Ureter (tissue), 1 donor: ENCODE results near the gene PIBF1. TPM values are rescaled to one million over a fixed set of nuclear protein-coding genes. Genes with fewer than 3 reads are reported as not detected.
"Not testable (repeated sequence)": the region's sequence is repeated elsewhere in the genome, so short reads cannot be mapped to it uniquely, and the experiment has no call there.

ENCODE experiments used
- DNase-seq: peaks from one replicate; pipeline ENCODE4 v3.0.0-alpha.2; 2020; ENCODE audit warnings: low spot score
- total RNA-seq: library from RNA; stranded (reverse); gene quantifications from one replicate; pipeline ENCODE4 v1.2.4, GENCODE V29; 2023
- donor health status: DM: yes; HTN: yes; CAD: no.

PIBF1 gene
- total RNA-seq, 1 donor from 2014 or later, result 36.4 TPM

DNA sequence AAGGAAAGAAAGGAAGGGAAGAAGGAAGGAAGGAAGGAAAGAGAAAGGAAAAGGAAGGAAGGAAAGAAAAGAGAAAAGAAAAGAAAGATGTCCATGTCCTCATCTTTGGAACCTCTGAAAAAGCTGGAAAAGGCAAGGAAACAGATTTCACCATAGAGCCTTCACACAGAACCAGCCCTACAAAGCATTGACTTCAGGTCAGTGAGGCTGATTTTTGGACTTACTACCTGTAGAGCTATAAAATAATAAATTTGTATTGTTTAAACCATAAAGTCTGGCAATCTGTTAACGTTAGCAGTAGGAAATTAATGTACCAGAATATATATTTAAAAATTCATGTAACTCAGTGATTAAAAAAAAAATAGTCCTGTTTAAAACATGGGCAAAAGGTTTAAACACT lies 130.0 kb downstream of the PIBF1 start:
- no peak for DNase-seq

DNA sequence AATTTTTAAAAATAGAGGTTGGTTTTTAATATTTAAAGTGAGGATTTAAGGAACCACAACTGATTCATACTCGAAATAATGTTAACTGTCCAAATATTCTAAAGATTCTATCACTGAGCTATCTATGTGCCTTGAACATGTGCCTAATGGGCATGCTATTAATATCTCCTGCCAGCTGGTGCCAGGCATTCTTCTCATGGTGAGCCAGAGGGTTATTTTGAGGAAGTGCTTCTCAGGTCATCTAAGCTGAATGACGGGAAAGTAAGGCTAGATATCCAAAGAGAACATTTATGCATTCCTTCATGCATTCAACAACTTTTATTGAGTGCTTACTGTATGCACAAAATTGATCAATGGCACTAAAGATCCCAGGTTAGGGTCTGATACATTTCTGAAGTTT lies 138.2 kb downstream of the PIBF1 start:
- no peak for DNase-seq

DNA sequence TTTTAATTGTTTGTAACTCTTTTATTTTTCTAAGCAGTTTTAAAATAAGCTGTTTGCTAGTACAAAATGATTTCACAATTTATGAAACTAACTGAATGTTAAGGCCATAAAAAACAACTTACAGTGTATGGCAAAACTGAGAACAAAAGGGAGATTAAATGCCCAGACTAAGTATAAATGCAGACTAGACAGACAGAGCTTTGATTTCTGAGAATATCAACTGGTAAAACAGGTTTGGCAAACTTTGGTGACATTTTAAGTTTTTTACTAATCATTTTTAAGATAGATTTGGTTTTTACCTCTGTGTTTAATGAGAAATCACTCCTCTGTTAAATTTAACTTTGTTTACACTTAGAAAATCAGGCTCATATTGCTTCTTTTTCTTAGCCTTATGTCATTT lies 149.4 kb downstream of the PIBF1 start:
- DNase-seq, result no peak

DNA sequence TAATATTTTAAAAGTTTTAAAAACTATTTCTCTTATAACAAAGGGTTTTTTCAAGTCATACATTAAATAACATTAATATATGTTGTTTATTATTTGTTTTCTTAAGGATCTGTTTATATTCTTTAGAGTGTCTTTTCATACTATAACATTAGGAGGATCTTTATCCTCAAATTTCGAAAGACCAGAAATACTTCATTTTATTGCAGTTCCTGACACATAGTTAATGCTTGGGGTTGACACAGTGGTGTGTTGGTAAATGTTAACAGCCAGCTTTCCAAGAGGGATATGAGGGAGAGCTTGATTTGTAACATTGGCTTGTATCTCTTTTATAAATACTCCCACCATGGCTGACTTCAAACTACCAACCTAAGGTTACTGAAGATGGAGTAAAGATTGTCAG lies 150.3 kb downstream of the PIBF1 start:
- no peak for DNase-seq

DNA sequence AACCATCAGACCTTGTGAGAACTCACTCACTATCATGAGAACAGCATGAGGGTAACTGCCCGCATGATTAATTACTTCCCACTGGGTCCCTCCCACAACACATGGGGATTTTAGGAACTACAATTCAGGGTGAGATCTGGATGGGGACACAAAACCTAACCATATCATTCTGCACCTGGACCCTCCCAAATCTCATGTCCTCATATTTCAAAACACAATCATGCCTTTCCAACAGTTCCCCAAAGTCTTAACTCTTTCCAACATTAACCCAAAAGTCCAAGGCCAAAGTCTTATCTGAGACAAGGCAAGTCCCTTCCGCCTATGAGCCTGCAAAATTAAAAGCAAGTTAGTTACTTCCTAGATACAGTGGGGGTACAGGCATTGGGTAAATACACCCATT lies 164.3 kb downstream of the PIBF1 start:
- DNase-seq, result not testable (repeated sequence)

DNA sequence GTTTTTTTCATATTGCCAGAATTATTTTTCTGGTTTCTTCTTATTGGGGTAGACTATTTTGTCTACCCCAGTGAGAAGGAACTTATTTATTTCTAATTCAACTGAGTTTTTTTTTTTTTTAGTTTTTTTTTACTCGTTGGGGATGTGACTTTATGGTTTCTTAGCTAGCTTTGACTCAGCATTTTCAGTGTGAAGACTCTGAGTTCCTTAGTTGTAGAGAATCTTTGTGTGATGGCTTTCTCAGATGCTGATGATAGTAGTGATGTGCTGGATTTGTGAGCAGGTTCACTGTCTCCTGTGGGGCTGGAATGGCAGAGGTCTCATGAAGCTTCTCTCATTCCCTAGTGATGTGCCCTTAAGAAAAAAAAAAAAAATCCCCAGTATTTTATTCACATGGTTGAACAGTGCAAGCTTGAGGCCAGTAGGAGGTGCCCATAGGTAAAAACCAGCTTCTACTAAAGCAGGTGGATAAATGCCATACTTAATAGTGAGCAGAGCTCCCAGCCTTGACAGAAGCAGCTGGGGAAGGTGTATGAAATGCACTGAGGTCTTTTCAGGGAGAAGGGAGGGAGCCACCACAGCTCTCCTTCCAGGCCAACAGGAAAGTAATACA lies 170.7 kb downstream of the PIBF1 start:
- DNase-seq, result no peak

DNA sequence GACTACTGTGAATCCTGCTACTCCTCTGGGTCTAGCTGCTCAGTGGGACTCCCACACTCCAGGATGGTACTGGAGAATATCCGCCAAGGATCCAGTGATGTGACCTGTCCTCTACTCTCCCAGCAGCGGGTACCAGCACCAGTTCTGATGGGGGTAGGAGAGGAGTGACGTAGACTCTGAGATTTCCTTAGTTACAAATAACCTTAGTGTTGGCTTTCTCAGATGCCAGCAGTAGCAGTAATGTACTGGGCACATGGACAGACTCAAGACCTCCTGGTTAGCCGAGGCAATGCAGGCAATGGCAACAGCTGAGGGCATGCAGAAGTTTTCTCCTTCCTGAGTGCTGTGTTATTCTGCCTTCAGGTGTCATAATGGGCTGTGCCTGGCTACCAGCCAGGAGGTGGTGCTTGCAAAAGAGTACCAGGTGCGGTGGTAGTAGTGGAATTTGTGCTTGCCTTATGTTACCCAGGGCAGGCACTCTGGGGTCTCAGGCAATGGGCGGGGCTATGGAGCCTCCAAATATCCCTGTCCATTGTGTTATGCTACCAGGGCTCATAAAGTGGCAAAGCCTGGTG lies 171.5 kb downstream of the PIBF1 start:
- DNase-seq, result peak; percentile 51

DNA sequence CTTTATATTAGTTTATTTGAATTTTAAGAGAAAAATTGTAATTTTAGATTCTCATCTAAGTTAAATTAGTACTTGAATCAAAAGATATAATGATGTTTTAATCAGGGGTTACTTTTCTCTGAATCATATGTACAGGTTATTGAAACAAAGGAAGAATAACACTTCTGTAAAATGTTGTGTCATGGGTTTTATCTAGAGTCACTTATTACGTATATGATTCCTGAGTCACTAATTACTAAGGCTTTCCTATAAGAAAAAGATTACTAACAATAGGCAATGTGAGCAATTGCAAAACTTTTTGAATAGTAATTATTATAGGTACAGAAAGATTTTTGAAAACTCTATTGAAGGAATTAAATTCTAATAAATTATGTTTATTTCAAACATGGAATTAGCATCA lies 177.7 kb downstream of the PIBF1 start:
- no peak for DNase-seq

DNA sequence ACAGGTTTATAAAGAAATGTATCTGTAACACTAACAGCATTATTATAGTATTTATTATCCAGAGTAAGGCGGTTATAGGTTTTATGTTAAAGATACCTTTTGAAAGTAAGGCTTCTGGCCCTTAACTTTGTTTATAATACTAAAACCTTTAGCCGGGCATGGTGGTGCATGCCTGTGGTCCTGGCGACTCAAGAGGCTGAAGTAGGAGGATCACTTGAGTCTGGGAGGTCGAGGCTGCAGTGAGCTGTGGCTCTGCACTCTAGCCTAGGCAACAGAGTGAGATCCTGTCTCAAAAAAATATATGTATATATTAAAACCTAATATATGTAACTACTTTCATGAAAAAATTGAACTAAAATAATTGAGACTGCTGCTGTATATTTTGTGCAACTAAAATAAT lies 178.2 kb downstream of the PIBF1 start:
- DNase-seq, result no peak

DNA sequence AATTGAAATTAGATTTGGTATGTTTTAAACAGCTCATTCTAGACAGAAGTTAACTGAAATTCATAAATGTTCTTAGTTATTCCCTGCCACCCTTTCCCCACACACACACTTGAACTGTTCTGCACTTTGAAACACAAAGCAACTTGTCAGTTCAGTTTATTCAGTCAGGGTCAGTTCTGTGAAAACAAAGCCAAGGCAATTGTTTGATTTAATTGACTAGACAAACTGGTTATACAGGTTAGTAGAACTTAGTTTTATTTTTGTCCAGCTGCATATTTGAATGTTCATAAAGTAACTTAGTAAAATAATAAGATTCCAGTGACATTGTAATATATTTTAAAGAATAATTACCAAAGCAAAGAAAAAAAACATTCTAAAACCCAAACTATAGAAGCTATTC lies 178.6 kb downstream of the PIBF1 start:
- no peak for DNase-seq

DNA sequence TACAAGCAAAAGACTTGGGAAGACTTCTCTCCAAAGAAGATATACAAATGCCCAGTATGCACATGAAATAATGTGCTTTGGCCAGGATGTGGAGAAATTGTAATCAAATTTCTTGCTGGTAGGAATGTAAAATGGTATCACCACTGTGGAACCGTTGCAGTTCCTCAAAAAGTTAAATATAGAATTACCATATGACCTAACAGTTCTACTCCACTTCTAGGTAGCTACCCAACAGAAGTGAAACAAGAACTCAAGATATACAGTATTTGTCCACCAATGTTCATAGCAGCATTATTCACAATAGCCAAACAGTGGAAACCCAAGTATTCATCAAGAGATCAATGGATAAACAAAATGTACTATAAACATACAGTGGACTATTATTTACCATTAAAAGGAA lies 181.8 kb downstream of the PIBF1 start:
- no peak for DNase-seq

- DNase-seq, result no peak
Observed at GRCh38 chr13:72970301-72970880, 188.5 kb downstream of the PIBF1 start.

- DNase-seq, result no peak
Observed at GRCh38 chr13:72970956-72971355, 189.0 kb downstream of the PIBF1 start.

DNA sequence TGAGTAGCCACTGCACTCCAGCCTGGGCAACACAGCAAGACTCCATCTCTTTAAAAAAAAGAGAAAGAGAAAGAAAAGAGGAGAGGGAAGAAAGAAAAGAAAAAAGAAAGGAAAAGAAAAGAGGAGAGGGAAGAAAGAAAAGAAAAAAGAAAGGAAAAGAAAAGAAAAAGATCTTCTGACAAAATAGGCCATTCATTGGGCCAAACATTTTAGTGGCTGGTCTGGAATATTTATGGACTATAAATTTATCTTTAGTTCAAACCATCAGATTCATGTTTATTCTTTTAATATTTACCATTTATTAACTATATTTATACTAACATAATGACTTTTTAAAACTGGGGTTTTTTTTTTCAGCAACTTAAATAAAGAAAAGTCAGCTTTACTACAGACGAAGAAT lies 191.3 kb downstream of the PIBF1 start:
- DNase-seq, result no peak

GRCh38 chr13:72983085-72983768 lies 201.3 kb downstream of the PIBF1 start:
- no peak for DNase-seq

GRCh38 chr13:72985610-72986009 lies 203.7 kb downstream of the PIBF1 start:
- DNase-seq, result no peak

GRCh38 chr13:72986197-72986596 lies 204.3 kb downstream of the PIBF1 start:
- DNase-seq, result no peak

DNA sequence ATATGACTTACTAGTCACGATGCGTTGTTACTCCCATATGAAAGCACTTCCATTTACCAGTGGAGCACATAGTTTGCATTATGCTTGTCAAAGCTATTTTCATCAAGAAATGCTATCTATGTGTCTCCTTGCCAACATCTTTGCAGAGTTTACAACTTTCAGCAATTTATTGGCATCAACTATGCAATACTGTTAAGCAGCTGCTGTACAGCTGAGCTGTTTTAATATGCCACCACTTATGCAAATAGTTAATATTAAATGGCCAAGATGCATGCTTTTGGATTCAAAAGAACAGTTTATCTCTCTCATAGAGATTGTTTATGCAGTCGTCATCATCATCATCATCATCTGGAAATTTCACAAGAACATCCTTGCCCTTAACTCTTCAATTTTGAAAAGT lies 209.0 kb downstream of the PIBF1 start:
- DNase-seq, result no peak

DNA sequence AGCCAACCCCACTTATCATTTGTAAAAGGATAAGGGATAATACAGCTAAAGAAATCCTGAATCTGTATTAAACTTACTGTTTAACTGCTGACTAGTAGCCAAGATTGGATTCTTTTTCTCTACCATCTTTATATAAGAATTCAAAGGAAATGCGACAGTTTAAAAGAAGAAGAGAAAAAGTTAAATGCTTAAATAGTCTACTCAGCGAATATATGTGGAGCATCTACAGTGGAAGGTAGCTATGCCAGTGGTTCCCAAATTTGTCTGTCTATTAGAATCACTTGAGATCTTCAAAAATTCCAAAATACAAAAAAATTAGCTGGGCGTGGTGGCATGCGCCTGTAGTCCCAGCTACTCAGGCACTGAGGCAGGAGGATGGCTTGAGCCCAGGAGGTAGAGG lies 216.1 kb downstream of the PIBF1 start:
- DNase-seq, result no peak

DNA sequence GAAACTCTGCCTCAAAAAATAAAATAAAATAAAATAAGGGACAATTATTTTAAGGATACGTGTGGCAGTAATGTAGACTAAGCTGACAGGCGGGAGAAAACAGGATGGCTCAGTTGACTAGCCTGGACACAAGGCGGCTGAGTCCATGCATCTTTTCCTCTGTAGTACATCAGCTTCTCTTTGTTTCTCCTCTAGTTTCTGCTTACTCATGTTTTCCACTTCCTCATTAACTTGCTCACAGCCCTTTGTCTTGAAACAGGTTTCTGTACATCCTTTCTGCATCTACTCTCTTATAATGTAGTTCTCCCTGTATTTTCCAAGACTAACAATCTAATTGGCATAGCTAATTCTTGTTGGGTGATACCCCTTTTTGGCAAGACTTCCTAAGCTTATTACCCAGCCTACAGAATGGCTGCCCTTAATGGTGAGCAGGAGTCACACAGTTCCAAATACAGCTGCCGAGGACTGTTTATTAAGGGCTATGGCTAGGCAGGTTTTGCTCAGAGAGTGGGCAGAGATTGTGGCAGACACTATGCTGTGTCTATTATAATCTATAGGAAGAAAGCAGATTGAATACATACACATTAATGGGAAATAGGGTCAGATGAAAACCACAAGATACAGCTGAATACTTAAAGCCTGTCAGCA lies 218.2 kb downstream of the PIBF1 start:
- DNase-seq, result no peak

- no peak for DNase-seq
Observed at GRCh38 chr13:73001971-73002370, 220.0 kb downstream of the PIBF1 start.

- no peak for DNase-seq
Observed at GRCh38 chr13:73011751-73012150, 229.8 kb downstream of the PIBF1 start.

- DNase-seq, result no peak
Observed at GRCh38 chr13:73015805-73016204, 233.9 kb downstream of the PIBF1 start.
